ENCODE results near the gene ESYT3. TPM values are rescaled to one million over a fixed set of nuclear protein-coding genes. Genes with fewer than 3 reads are reported as not detected.
A peak's percentile ranks its signal among the peaks of the same experiment; 100 is the strongest.

ESYT3 gene
- total and polyA plus RNA-seq, 5 donors, result 0.66 to 2.4 (median 1.3) TPM

DNA sequence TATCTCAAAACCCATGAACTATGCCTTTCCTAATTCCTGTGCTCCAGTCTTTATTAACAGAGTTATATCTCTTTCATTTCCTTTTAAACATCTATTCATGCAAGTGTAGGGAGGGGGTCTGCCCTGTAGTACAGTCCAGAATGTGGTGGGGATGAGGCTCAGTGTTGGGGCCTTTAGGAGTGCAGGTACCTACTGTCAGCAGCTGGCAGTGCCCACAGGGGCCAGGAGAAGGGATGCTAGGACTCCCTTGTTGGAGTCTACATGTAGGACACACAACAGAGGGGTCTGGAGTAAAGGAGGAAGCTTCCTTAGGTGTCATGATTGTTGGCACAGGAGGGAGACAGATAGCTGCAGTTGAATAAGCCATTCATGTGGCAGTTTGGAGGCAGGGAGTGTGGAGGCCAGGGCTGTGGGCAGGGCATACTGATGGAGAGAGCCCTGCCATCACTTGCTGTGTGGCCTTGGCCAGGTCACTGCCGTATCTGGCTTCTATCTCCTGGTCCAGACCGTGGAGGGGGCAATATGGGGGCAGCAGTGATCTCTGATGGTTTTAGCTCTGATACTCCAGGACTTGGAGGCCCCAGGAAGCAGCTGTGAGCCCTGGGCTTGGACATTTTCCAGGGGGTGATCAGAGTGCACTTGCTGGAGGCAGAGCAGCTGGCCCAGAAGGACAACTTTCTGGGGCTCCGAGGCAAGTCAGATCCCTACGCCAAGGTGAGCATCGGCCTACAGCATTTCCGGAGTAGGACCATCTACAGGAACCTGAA lies 29.5 kb downstream of the ESYT3 start:
- H3K9me3 ChIP-seq (ENCODE audit: control insufficient read depth, low read length), result no peaks in the 10 kb centered on the region
- WGBS, result 68% methylated on average over 6 of the region's 6 CpGs
- H3K4me3 ChIP-seq (ENCODE audit: low read length), result no peak overlapping the region
- DNase-seq (no peak), ATAC-seq (no peak)
- peaks cover 4% of the 10 kb centered on the region for H3K4me1 ChIP-seq (ENCODE audit: control insufficient read depth, insufficient read depth, low read length)
- no peak overlapping the region for H3K27ac ChIP-seq (ENCODE audit: low read length)
- no peaks in the 10 kb centered on the region for H3K27me3 ChIP-seq (ENCODE audit: control insufficient read depth, insufficient read depth)
- intact Hi-C loops (cut with DNase I), result no loop called here

- intact Hi-C loops (cut with DNase I), result no loop called here
- WGBS, result 74% methylated on average over 2 of the region's 2 CpGs
- no peaks in the 10 kb centered on the region for H3K9me3 ChIP-seq (ENCODE audit: control insufficient read depth, low read length)
- no peaks in the 10 kb centered on the region for H3K27me3 ChIP-seq (ENCODE audit: control insufficient read depth, insufficient read depth)
- DNase-seq (no peak), ATAC-seq (no peak)
- no peak overlapping the region for H3K4me3 ChIP-seq (ENCODE audit: low read length)
- H3K27ac ChIP-seq (ENCODE audit: low read length), result no peak overlapping the region
- H3K4me1 ChIP-seq (ENCODE audit: control insufficient read depth, insufficient read depth, low read length), result peaks cover 3% of the 10 kb centered on the region
These were observed 30.1 kb downstream of the ESYT3 start for GRCh38 chr3:138464491-138464860.

DNA sequence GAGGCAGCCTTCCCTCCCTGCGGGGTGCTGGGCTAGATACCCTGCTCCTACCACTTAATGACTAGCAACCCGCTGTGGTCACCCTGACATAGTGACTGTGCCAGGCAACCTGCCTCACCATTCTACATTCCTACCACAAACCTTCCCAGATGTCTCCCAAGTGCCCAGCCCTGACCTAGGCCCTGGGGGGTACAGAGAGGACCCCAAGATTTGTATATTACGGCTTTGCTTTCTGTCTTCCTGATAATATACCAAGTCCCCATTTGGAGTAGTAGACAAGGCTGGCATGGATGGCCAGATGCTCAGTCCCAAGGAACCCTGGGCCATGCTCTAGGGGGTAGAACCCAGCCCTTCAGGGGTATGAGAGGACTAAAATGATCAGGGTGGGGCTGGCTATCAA lies 31.0 kb downstream of the ESYT3 start:
- Histone ChIP-seq H3K27me3 (ENCODE audit: control insufficient read depth, insufficient read depth) (no peaks in the 10 kb centered on the region), H3K4me3 (ENCODE audit: low read length) (no peak overlapping the region), H3K4me1 (ENCODE audit: control insufficient read depth, insufficient read depth, low read length) (no peaks in the 10 kb centered on the region), H3K27ac (ENCODE audit: low read length) (no peak overlapping the region), H3K9me3 (ENCODE audit: control insufficient read depth, low read length) (no peaks in the 10 kb centered on the region)
- intact Hi-C loops (cut with DNase I), result no loop called here
- no peak for DNase-seq
- no peak for ATAC-seq
- 97% methylated on average over 3 of the region's 3 CpGs for WGBS

DNA sequence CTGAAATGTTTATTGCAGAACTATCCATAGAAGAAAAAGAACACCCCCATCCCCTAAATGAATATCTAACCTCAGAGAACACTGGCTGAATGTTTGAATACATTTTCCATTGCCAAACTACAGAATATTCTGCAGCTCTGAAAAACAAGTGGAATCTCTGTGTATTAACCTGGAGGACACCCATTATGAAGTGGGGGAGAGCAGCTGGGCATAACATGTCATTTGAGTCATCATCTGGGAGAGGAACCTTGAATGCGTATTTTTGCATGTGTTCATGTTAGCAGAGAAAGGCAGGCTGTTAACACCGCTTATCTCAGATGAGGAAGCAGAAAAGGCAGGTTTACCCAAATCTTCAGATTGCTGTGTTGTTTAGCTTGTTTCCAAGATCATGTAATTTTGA lies 31.5 kb downstream of the ESYT3 start:
- intact Hi-C loops (cut with DNase I), result no loop called here
- 63% methylated on average over 2 of the region's 2 CpGs for WGBS
- DNase-seq (no peak), ATAC-seq (no peak)
- H3K27me3 ChIP-seq (ENCODE audit: control insufficient read depth, insufficient read depth), result no peaks in the 10 kb centered on the region
- H3K9me3 ChIP-seq (ENCODE audit: control insufficient read depth, low read length), result no peaks in the 10 kb centered on the region
- H3K27ac ChIP-seq (ENCODE audit: low read length), result no peak overlapping the region
- H3K4me3 ChIP-seq (ENCODE audit: low read length), result no peak overlapping the region
- no peaks in the 10 kb centered on the region for H3K4me1 ChIP-seq (ENCODE audit: control insufficient read depth, insufficient read depth, low read length)

DNA sequence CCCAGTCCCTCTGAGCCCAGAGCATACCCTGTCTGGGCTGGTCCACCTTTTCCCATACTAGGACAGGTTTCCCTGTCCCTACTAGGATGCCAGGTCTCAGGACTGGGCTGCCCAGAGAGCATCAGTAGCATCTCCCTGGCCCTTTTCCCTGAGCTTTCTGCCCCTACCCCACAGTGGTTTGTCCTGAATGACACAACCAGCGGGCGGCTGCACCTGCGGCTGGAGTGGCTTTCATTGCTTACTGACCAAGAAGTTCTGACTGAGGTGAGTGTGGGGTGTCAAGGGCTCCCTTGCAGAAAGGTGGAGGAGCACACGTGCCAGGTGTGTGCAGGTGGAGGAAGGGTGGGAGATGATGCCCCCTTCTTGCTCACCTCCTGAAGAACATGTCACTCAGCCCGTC lies 33.5 kb downstream of the ESYT3 start:
- no peak for DNase-seq
- Histone ChIP-seq H3K4me1 (ENCODE audit: control insufficient read depth, insufficient read depth, low read length) (no peaks in the 10 kb centered on the region), H3K4me3 (ENCODE audit: low read length) (no peak overlapping the region), H3K27ac (ENCODE audit: low read length) (no peak overlapping the region), H3K27me3 (ENCODE audit: control insufficient read depth, insufficient read depth) (no peaks in the 10 kb centered on the region), H3K9me3 (ENCODE audit: control insufficient read depth, low read length) (no peaks in the 10 kb centered on the region)
- intact Hi-C loops (cut with DNase I), result no loop called here
- ATAC-seq, result no peak
- 94% methylated on average over 5 of the region's 5 CpGs for WGBS

- Histone ChIP-seq H3K4me3 (ENCODE audit: low read length) (no peak overlapping the region), H3K4me1 (ENCODE audit: control insufficient read depth, insufficient read depth, low read length) (no peaks in the 10 kb centered on the region)
- 66% methylated on average over 6 of the region's 6 CpGs for WGBS
These were observed 34.0 kb downstream of the ESYT3 start for GRCh38 chr3:138468451-138468850.

GRCh38 chr3:138468886-138469285 lies 34.5 kb downstream of the ESYT3 start:
- Histone ChIP-seq H3K4me3 (ENCODE audit: low read length) (no peak overlapping the region), H3K4me1 (ENCODE audit: control insufficient read depth, insufficient read depth, low read length) (no peaks in the 10 kb centered on the region), H3K9me3 (ENCODE audit: control insufficient read depth, low read length) (no peaks in the 10 kb centered on the region), H3K27ac (ENCODE audit: low read length) (no peak overlapping the region), H3K27me3 (ENCODE audit: control insufficient read depth, insufficient read depth) (no peaks in the 10 kb centered on the region)
- DNase-seq (no peak), ATAC-seq (peak in 1 of 2 donors; percentile 18)
- intact Hi-C loops (cut with DNase I), result no loop called here
- 43% methylated on average over 2 of the region's 2 CpGs for WGBS

More at GRCh38 chr3:138468451-138468850, 34.0 kb downstream of the ESYT3 start:
- no peak for ATAC-seq
- Histone ChIP-seq H3K27me3 (ENCODE audit: control insufficient read depth, insufficient read depth) (no peaks in the 10 kb centered on the region), H3K9me3 (ENCODE audit: control insufficient read depth, low read length) (no peaks in the 10 kb centered on the region), H3K27ac (ENCODE audit: low read length) (no peak overlapping the region)
- intact Hi-C loops (cut with DNase I), result no loop called here
- no peak for DNase-seq

GRCh38 chr3:138469874-138470273 lies 35.5 kb downstream of the ESYT3 start:
- 95% methylated on average over 6 of the region's 6 CpGs for WGBS
- ATAC-seq (no peak), DNase-seq (no peak)
- intact Hi-C loops (cut with DNase I), result no loop called here
- Histone ChIP-seq H3K9me3 (ENCODE audit: control insufficient read depth, low read length) (no peaks in the 10 kb centered on the region), H3K4me1 (ENCODE audit: control insufficient read depth, insufficient read depth, low read length) (no peaks in the 10 kb centered on the region), H3K27me3 (ENCODE audit: control insufficient read depth, insufficient read depth) (no peaks in the 10 kb centered on the region), H3K27ac (ENCODE audit: low read length) (no peak overlapping the region), H3K4me3 (ENCODE audit: low read length) (no peak overlapping the region)

DNA sequence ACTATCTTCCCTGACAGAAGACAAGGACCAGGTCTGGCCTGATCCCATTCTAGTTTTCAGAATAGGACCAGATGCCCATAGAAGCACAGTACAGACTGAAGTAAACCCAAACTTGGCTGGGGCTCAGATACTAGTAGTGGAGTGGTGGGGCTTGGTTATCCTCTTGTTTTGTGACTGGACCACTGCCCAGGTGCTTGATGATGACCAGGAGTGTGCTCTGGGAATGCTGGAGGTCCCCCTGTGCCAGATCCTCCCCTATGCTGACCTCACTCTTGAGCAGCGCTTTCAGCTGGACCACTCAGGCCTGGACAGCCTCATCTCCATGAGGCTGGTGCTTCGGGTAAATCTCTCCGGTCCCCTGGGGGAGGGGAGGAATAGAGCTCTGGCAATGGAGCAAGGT lies 36.3 kb downstream of the ESYT3 start:
- DNase-seq, result no peak
- WGBS, result 73% methylated on average over 3 of the region's 3 CpGs

GRCh38 chr3:138471481-138471880 lies 37.1 kb downstream of the ESYT3 start:
- H3K4me3 ChIP-seq (ENCODE audit: low read length), result no peak overlapping the region
- no peaks in the 10 kb centered on the region for H3K9me3 ChIP-seq (ENCODE audit: control insufficient read depth, low read length)
- no peaks in the 10 kb centered on the region for H3K4me1 ChIP-seq (ENCODE audit: control insufficient read depth, insufficient read depth, low read length)
- DNase-seq (no peak), ATAC-seq (no peak)
- WGBS, result 81% methylated on average over 1 of the region's 1 CpG
- no peaks in the 10 kb centered on the region for H3K27me3 ChIP-seq (ENCODE audit: control insufficient read depth, insufficient read depth)
- intact Hi-C loops (cut with DNase I), result no loop called here
- no peak overlapping the region for H3K27ac ChIP-seq (ENCODE audit: low read length)

More for the DNA sequence above, 36.3 kb downstream of the ESYT3 start:
- intact Hi-C loops (cut with DNase I), result no loop called here
- Histone ChIP-seq H3K4me3 (ENCODE audit: low read length) (no peak overlapping the region), H3K27me3 (ENCODE audit: control insufficient read depth, insufficient read depth) (no peaks in the 10 kb centered on the region), H3K4me1 (ENCODE audit: control insufficient read depth, insufficient read depth, low read length) (no peaks in the 10 kb centered on the region), H3K9me3 (ENCODE audit: control insufficient read depth, low read length) (no peaks in the 10 kb centered on the region), H3K27ac (ENCODE audit: low read length) (no peak overlapping the region)
- no peak for ATAC-seq

GRCh38 chr3:138472141-138472825 lies 37.9 kb downstream of the ESYT3 start:
- intact Hi-C loops (cut with DNase I), result no loop called here
- Histone ChIP-seq H3K27me3 (ENCODE audit: control insufficient read depth, insufficient read depth) (no peaks in the 10 kb centered on the region), H3K4me1 (ENCODE audit: control insufficient read depth, insufficient read depth, low read length) (peaks cover 2% of the 10 kb centered on the region), H3K4me3 (ENCODE audit: low read length) (no peak overlapping the region), H3K27ac (ENCODE audit: low read length) (no peak overlapping the region), H3K9me3 (ENCODE audit: control insufficient read depth, low read length) (no peaks in the 10 kb centered on the region)
- no peak for DNase-seq
- ATAC-seq, result no peak
- 84% methylated on average over 8 of the region's 8 CpGs for WGBS
